ENCODE data around the gene IFI16. TPM values are rescaled to one million over a fixed set of nuclear protein-coding genes. Genes with fewer than 3 reads are reported as not detected.
"Not testable (repeated sequence)": the region's sequence is repeated elsewhere in the genome, so short reads cannot be mapped to it uniquely, and the experiment has no call there.

The IFI16 gene
- total RNA-seq, 1 experiment from 2014 or later, result 139 TPM

- H3K4me1 Mint-ChIP-seq (ENCODE audit: insufficient read depth, unreplicated experiment), result peaks cover 25% of the 10 kb centered on the region
- ChIA-PET CTCF (interaction anchor here (0.5 to 2.1 kb wide), 6 partner anchors 827 to 1581 kb away, joined by 3 to 9 read pairs (median 3); no protein-coding TSS in a partner anchor), POLR2A (interaction anchor here (0.6 kb wide), 2 partner anchors 14 to 25 kb away, joined by 3 read pairs; no protein-coding TSS in a partner anchor)
- peaks cover 100% of the 10 kb centered on the region for H3K36me3 Mint-ChIP-seq (ENCODE audit: insufficient read depth, unreplicated experiment)
- no TSS peak for BruUV-seq (replicated peaks)
- no peak for DNase-seq (ENCODE audit: unreplicated experiment)
- intact Hi-C loops (cut with micrococcal nuclease), result no loop called here
- H3K27ac Mint-ChIP-seq (ENCODE audit: low read depth, unreplicated experiment), result no peak overlapping the region
- no peaks in the 10 kb centered on the region for H3K9me3 Mint-ChIP-seq (ENCODE audit: unreplicated experiment)
- TF ChIP-seq CTCF (IDR thresholded peaks at IDR 0.05; ENCODE audit: unreplicated experiment), result no peak
- H3K4me3 Mint-ChIP-seq (ENCODE audit: unreplicated experiment), result no peak overlapping the region
- no peaks in the 10 kb centered on the region for H3K27me3 Mint-ChIP-seq (ENCODE audit: insufficient read depth, unreplicated experiment)
These were observed 21.3 kb downstream of the IFI16 start for GRCh38 chr1:159030877-159031447.

GRCh38 chr1:159040206-159040605 is 30.5 kb downstream of the IFI16 start:
- CTCF ChIA-PET, result interaction anchor here (0.7 to 1.6 kb wide), 7 partner anchors 22 to 837 kb away, joined by 3 to 5 read pairs (median 3); no protein-coding TSS in a partner anchor
- Mint-ChIP-seq H3K27ac (ENCODE audit: low read depth, unreplicated experiment) (no peak overlapping the region), H3K9me3 (ENCODE audit: unreplicated experiment) (no peaks in the 10 kb centered on the region), H3K36me3 (ENCODE audit: insufficient read depth, unreplicated experiment) (peaks cover 100% of the 10 kb centered on the region), H3K4me1 (ENCODE audit: insufficient read depth, unreplicated experiment) (peaks cover 1% of the 10 kb centered on the region), H3K4me3 (ENCODE audit: unreplicated experiment) (no peak overlapping the region), H3K27me3 (ENCODE audit: insufficient read depth, unreplicated experiment) (no peaks in the 10 kb centered on the region)
- intact Hi-C loops (cut with micrococcal nuclease), result no loop called here
- POLR2A ChIA-PET, result interaction anchor here (0.9 to 1.4 kb wide), 3 partner anchors 11 to 40 kb away, joined by 3 read pairs; no protein-coding TSS in a partner anchor
- no TSS peak for BruUV-seq (replicated peaks)
- DNase-seq (ENCODE audit: unreplicated experiment), result no peak
- TF ChIP-seq CTCF (IDR thresholded peaks at IDR 0.05; ENCODE audit: unreplicated experiment), result no peak

- DNase-seq (ENCODE audit: unreplicated experiment), result no peak
- peaks cover 100% of the 10 kb centered on the region for H3K36me3 Mint-ChIP-seq (ENCODE audit: insufficient read depth, unreplicated experiment)
- H3K9me3 Mint-ChIP-seq (ENCODE audit: unreplicated experiment), result no peaks in the 10 kb centered on the region
- ChIA-PET CTCF (interaction anchor here (0.6 to 1.6 kb wide), 4 partner anchors 43 to 1143 kb away, joined by 3 to 5 read pairs (median 3); no protein-coding TSS in a partner anchor), POLR2A (interaction anchor here (0.5 to 2.0 kb wide), 4 partner anchors 8 to 44 kb away, joined by 3 to 6 read pairs (median 3); no protein-coding TSS in a partner anchor)
- H3K4me1 Mint-ChIP-seq (ENCODE audit: insufficient read depth, unreplicated experiment), result peaks cover 5% of the 10 kb centered on the region
- intact Hi-C loops (cut with micrococcal nuclease), result no loop called here
- no peak overlapping the region for H3K4me3 Mint-ChIP-seq (ENCODE audit: unreplicated experiment)
- no peak for TF ChIP-seq CTCF (IDR thresholded peaks at IDR 0.05; ENCODE audit: unreplicated experiment)
- no peak overlapping the region for H3K27ac Mint-ChIP-seq (ENCODE audit: low read depth, unreplicated experiment)
- H3K27me3 Mint-ChIP-seq (ENCODE audit: insufficient read depth, unreplicated experiment), result no peaks in the 10 kb centered on the region
- no TSS peak for BruUV-seq (replicated peaks)
These were observed 31.4 kb downstream of the IFI16 start for GRCh38 chr1:159040893-159041724.

GRCh38 chr1:159046486-159046885 is 36.8 kb downstream of the IFI16 start:
- H3K9me3 Mint-ChIP-seq (ENCODE audit: unreplicated experiment); H3K27me3 Mint-ChIP-seq (ENCODE audit: insufficient read depth, unreplicated experiment); intact Hi-C loops (cut with micrococcal nuclease); H3K4me1 Mint-ChIP-seq (ENCODE audit: insufficient read depth, unreplicated experiment); BruUV-seq (replicated peaks); DNase-seq (ENCODE audit: unreplicated experiment); H3K4me3 Mint-ChIP-seq (ENCODE audit: unreplicated experiment); H3K27ac Mint-ChIP-seq (ENCODE audit: low read depth, unreplicated experiment): not testable (repeated sequence)
- H3K36me3 Mint-ChIP-seq (ENCODE audit: insufficient read depth, unreplicated experiment), result peaks cover 100% of the 10 kb centered on the region
- CTCF ChIA-PET, result interaction anchor here (0.7 kb wide), 1 partner anchor 19 kb away, joined by 4 read pairs; no protein-coding TSS in a partner anchor
- POLR2A ChIA-PET, result interaction anchor here (0.7 kb wide), 1 partner anchor 26 kb away, joined by 3 read pairs; no protein-coding TSS in a partner anchor

Data from MCF 10A (cell line).